RWPE2 (cell line): ENCODE results near the gene EPS15.

Experiments used
- ATAC-seq: fragments of 200-7000 bp; cut with Tn5 transposase; 3 replicates; pipeline ENCODE4 v1.9.1; 2021; ENCODE audit warnings: low read depth
- DNase-seq: peaks from one replicate; pipeline ENCODE4 v3.0.0-alpha.2; 2020; ENCODE audit warnings: low spot score
- H3K27ac ChIP-seq: fragments of 450-650 bp; 2 replicates; pipeline ENCODE4 v1.5.1; 2017; ENCODE audit warnings: mild to moderate bottlenecking; ENCODE audit not compliant: poor library complexity, severe bottlenecking
- H3K27me3 ChIP-seq: fragments of 250-450 bp; sonication (Bioruptor Pico); 2 replicates; pipeline ENCODE4 v1.5.1; 2021; ENCODE audit warnings: mild to moderate bottlenecking, moderate library complexity; ENCODE audit not compliant: insufficient read depth, poor library complexity, severe bottlenecking
- H3K36me3 ChIP-seq: fragments of 250-450 bp; sonication (Bioruptor Pico); 2 replicates; pipeline ENCODE4 v1.5.1; 2020; ENCODE audit warnings: low read depth, mild to moderate bottlenecking, moderate library complexity
- H3K4me1 ChIP-seq: fragments of 250-450 bp; sonication (Bioruptor Pico); 2 replicates; pipeline ENCODE4 v1.5.1; 2021; ENCODE audit warnings: mild to moderate bottlenecking, moderate library complexity; ENCODE audit not compliant: insufficient read depth, poor library complexity, severe bottlenecking
- H3K4me3 ChIP-seq: fragments of 250-450 bp; sonication (Bioruptor Pico); 2 replicates; pipeline ENCODE4 v1.5.1; 2021; ENCODE audit warnings: mild to moderate bottlenecking, moderate library complexity; ENCODE audit not compliant: severe bottlenecking
- H3K9me3 ChIP-seq: fragments of 250-450 bp; sonication (Bioruptor Pico); 2 replicates; pipeline ENCODE4 v1.5.1; 2021; ENCODE audit warnings: mild to moderate bottlenecking, moderate library complexity; ENCODE audit not compliant: severe bottlenecking
- TF ChIP-seq, protein P1 (sequence below): fragments of 450-650 bp; IDR thresholded peaks from one replicate; pipeline ENCODE4 v1.5.1; 2017; ENCODE audit warnings: mild to moderate bottlenecking, moderate library complexity; ENCODE audit not compliant: poor library complexity, severe bottlenecking

EPS15 gene

DNA sequence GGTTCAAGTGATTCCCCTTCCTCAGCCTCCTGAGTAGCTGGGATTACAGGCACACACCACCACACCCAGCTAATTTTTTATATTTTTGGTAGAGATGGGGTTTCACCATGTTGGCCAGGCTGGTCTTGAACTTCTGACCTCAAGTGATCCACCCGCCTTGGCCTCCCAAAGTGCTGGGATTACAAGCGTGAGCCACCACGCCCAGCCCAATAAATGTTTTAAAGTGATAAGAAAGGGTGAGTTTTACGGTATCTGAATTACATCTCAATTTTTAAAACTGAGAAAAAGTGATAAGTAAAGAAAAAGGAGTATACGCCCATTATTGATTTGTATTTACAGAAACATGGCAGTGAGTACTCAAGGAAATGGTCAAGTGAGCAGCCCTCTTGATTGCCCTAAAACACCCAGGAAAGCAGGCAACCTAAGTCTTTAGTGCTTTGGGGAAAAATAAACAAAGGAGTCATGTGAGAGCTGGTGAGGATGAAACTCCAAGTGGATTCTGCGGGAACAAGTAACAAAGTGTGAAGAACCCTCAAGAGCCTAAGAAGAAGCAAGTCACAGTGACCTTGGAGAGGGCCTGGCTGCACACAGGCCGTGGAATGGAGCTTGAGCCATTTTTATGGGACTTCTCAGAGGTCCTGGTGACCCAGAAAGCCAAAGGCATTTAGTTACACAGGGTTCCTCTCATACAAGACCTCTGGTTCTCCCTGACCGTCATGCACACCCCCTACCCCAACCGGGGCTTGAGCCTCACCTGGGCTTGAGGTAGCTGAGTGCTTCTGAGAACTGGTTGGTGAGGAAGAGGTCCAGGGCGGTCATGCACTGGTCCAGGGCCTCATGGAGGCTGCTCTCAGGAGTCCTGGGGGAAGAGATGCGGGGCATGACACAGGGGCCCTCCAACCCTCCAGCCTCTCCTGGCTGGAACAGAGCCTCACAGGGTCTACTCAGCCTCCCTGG lies 197.8 kb downstream of the EPS15 start:
- DNase-seq: no peak
- Histone ChIP-seq H3K9me3 (no peaks in the 10 kb centered on the region), H3K36me3 (no peaks in the 10 kb centered on the region), H3K27me3 (no peaks in the 10 kb centered on the region), H3K27ac (no peak overlapping the region), H3K4me3 (no peak overlapping the region), H3K4me1 (no peaks in the 10 kb centered on the region)
- ATAC-seq: no peak
- TF ChIP-seq, protein P1, sequence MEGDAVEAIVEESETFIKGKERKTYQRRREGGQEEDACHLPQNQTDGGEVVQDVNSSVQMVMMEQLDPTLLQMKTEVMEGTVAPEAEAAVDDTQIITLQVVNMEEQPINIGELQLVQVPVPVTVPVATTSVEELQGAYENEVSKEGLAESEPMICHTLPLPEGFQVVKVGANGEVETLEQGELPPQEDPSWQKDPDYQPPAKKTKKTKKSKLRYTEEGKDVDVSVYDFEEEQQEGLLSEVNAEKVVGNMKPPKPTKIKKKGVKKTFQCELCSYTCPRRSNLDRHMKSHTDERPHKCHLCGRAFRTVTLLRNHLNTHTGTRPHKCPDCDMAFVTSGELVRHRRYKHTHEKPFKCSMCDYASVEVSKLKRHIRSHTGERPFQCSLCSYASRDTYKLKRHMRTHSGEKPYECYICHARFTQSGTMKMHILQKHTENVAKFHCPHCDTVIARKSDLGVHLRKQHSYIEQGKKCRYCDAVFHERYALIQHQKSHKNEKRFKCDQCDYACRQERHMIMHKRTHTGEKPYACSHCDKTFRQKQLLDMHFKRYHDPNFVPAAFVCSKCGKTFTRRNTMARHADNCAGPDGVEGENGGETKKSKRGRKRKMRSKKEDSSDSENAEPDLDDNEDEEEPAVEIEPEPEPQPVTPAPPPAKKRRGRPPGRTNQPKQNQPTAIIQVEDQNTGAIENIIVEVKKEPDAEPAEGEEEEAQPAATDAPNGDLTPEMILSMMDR: no peak

DNA sequence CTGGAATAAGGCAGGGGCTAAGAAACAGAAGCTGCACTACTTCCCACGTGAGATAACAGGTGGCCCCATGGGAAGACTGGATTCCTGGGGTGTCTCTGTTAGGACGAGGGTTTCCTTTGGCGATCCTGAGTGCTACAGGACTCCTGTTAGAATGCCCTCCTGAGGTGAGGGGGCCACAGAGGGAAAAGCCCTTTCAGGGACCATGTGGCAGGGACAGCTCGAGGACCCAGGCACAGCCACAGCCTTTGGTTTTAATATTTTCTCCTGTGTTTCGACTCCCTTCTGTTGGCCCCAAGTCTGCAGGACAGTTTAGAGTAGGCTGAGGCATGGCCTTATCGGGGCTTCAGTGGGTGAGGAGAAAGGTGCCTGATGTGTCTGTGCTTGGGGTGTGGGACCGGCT lies 201.3 kb downstream of the EPS15 start:
- Histone ChIP-seq H3K9me3 (no peaks in the 10 kb centered on the region), H3K4me3 (no peak overlapping the region), H3K27me3 (no peaks in the 10 kb centered on the region), H3K4me1 (peaks cover 16% of the 10 kb centered on the region), H3K36me3 (no peaks in the 10 kb centered on the region), H3K27ac (no peak overlapping the region)
- TF ChIP-seq, protein P1: no peak
- ATAC-seq: no peak
- no peak for DNase-seq

DNA sequence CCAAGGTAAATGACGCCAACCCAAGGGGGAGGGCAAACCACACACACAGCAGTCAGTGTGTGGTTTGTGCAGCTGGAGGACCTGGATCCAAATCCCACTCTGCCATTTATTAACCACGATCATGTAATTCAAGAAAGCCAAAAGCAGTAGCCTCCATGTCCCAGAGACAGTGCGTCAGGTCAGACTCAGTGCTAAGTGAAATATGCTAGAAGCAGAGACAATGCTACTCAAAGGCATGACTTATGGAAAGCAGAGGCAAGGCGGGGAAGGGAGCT lies 202.3 kb downstream of the EPS15 start:
- H3K4me1 ChIP-seq: peaks cover 16% of the 10 kb centered on the region
- H3K9me3 ChIP-seq: no peaks in the 10 kb centered on the region
- no peak overlapping the region for H3K4me3 ChIP-seq
- TF ChIP-seq, protein P1: no peak
- ATAC-seq (no peak), DNase-seq (no peak)
- no peaks in the 10 kb centered on the region for H3K36me3 ChIP-seq
- no peak overlapping the region for H3K27ac ChIP-seq
- no peaks in the 10 kb centered on the region for H3K27me3 ChIP-seq

DNA sequence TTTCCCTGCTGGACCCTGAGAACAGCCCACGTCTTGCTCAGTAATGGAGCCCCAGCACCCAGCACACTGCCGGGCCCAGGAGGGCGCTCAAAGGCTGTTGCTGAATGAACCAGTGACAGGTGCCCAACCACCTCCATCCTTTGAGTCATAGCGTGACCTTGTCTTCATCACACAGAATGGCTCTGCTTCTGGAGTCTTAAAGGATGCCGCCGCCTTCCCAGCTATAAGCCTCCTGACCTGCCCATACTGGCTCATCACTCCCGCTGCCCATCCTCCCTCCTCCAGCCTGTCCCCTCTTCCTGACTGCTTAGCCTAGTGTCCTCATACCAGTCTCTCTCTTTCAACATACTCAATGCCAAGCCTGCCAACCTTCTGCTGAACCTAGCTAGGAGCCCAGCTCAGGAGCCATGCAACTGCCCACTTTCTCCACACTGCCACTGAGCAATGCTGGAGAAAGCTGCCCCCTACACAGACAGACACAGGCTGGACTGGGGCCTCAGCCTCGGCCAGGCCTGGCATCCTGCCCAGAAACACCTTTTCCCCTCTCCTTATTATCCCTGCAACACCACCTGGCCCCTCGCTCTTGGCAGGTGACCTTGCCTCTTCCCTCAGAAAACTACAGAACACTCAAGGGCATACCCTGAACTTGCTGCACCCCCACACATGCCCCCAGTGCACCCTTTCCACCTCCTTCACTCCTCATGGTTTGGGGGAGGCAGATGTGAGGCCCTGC lies 202.8 kb downstream of the EPS15 start:
- no peaks in the 10 kb centered on the region for H3K36me3 ChIP-seq
- no peak overlapping the region for H3K4me3 ChIP-seq
- H3K4me1 ChIP-seq: peaks cover 16% of the 10 kb centered on the region
- no peaks in the 10 kb centered on the region for H3K9me3 ChIP-seq
- no peak overlapping the region for H3K27ac ChIP-seq
- H3K27me3 ChIP-seq: no peaks in the 10 kb centered on the region
- no peak for ATAC-seq
- TF ChIP-seq, protein P1: no peak
- no peak for DNase-seq
